Smooth muscle cell of the brain vasculature (primary cell): ENCODE results near the gene RITA1.
"Not testable (repeated sequence)": the region's sequence is repeated elsewhere in the genome, so short reads cannot be mapped to it uniquely, and the experiment has no call there.

ENCODE experiments used
- DNase-seq: peaks from one replicate; pipeline ENCODE4 v3.0.0-alpha.2; 2012; ENCODE audit warnings: low read depth, low spot score

Gene RITA1

GRCh38 chr12:113202300-113203075 is 17.0 kb downstream of the RITA1 start:
- DNase-seq = no peak

- DNase-seq = no peak
These were observed 18.6 kb downstream of the RITA1 start for GRCh38 chr12:113203852-113204760.

- DNase-seq = no peak
These were observed 19.3 kb downstream of the RITA1 start for GRCh38 chr12:113204804-113205203.

- DNase-seq = not testable (repeated sequence)
These were observed 21.3 kb downstream of the RITA1 start for GRCh38 chr12:113206802-113207201.

GRCh38 chr12:113207613-113208040 is 22.1 kb downstream of the RITA1 start:
- DNase-seq = no peak

- no peak for DNase-seq
These were observed 22.8 kb downstream of the RITA1 start for GRCh38 chr12:113208041-113208934.

- DNase-seq = no peak
These were observed 25.6 kb downstream of the RITA1 start for GRCh38 chr12:113211160-113211559.

GRCh38 chr12:113214895-113215400 is 29.4 kb downstream of the RITA1 start:
- no peak for DNase-seq

GRCh38 chr12:113216027-113216426 is 30.5 kb downstream of the RITA1 start:
- DNase-seq = no peak

- DNase-seq = no peak
These were observed 35.2 kb downstream of the RITA1 start for GRCh38 chr12:113220593-113221180.

- peak; percentile 100 for DNase-seq
These were observed 35.9 kb downstream of the RITA1 start, which contains the start of gene TPCN1 for GRCh38 chr12:113221181-113221996. TPCN1 (plus strand) TSS chr12:113221464; CDS start chr12:113226853, 5,389 bp downstream.

GRCh38 chr12:113221997-113222729 is 36.6 kb downstream of the RITA1 start:
- DNase-seq = no peak

- DNase-seq = peak; percentile 96
These were observed 37.4 kb downstream of the RITA1 start for GRCh38 chr12:113222730-113223531.

- DNase-seq = no peak
These were observed 39.4 kb downstream of the RITA1 start for GRCh38 chr12:113224955-113225354.

- DNase-seq = no peak
These were observed 41.4 kb downstream of the RITA1 start for GRCh38 chr12:113226696-113227568.

GRCh38 chr12:113227686-113228391 is 42.3 kb downstream of the RITA1 start:
- no peak for DNase-seq
